HCT116 (cell line): ENCODE measurements around the gene FAM13A.

Experiments
- CTCF ChIP-seq, 3 experiments: fragments of 200-600 bp in 1 of 3; sonication (generic) in 1 of 3; IDR thresholded peaks in 2 of 3; conservative IDR thresholded peaks in 1 of 3; 2 replicates each; pipeline ENCODE4 v1.5.1; 2012 to 2017; ENCODE audit warnings: low read depth in 2 of 3, low read length in 2 of 3, antibody characterized with exemption in 1 of 3, borderline replicate concordance in 1 of 3, control low read depth in 1 of 3, mild to moderate bottlenecking in 1 of 3, mixed read lengths in 1 of 3, mixed run types in 1 of 3, moderate library complexity in 1 of 3; ENCODE audit not compliant: insufficient read depth in 1 of 3
- EGR1 ChIP-seq: IDR thresholded peaks from 2 replicates; pipeline ENCODE4 v1.6.1; 2012; ENCODE audit warnings: low read depth
- POLR2AphosphoS5 ChIP-seq: IDR thresholded peaks from 2 replicates; pipeline ENCODE4 v1.6.1; 2011; ENCODE audit warnings: mild to moderate bottlenecking, low read depth, low read length, moderate library complexity
- REST ChIP-seq: IDR thresholded peaks from 2 replicates; pipeline ENCODE4 v1.6.1; 2012; ENCODE audit warnings: low read depth
- ZFX ChIP-seq: fragments of 450-650 bp; IDR thresholded peaks from 2 replicates; pipeline ENCODE4 v1.6.1; 2017

GRCh38 chr4:88722828-88723227 is 334.2 kb downstream of the FAM13A start:
- TF ChIP-seq ZFX (no peak), REST (no peak), POLR2AphosphoS5 (no peak), CTCF (IDR thresholded peaks at IDR 0.05 in 2 of 3, conservative IDR thresholded peaks at IDR 0.05 in 1 of 3; ENCODE audit: borderline replicate concordance in 1 of 3, insufficient read depth in 1 of 3, low read depth in 2 of 3, low read length in 2 of 3) (no peak), EGR1 (no peak)
